WTC11 (cell line): ENCODE data around the gene SCN9A. TPM values are rescaled to one million over a fixed set of nuclear protein-coding genes. Genes with fewer than 3 reads are reported as not detected.

Experiments used
- ATAC-seq: fragments of 200-7000 bp; cut with Tn5 transposase; 2 replicates; pipeline ENCODE4 v1.10.0; 2021; ENCODE audit warnings: mild to moderate bottlenecking, moderate library complexity
- Bru-seq: library from RNA; stranded (reverse); fragments of 400-500 nt; gene quantifications from one replicate; lab custom pipeline; 2021; lab: Mats Ljungman, UMichigan
- CTCF ChIA-PET: fragments of 300-600 bp; sonication (Branson Sonifier 250); formaldehyde crosslinking; loops from one replicate; lab custom pipeline; 2021; ENCODE audit warnings: antibody characterized with exemption; lab: Charles Lee
- POLR2A ChIA-PET: fragments of 350-600 bp; sonication (Branson Sonifier 250); formaldehyde crosslinking; loops from one replicate; lab custom pipeline; 2021; ENCODE audit warnings: antibody characterized with exemption; lab: Charles Lee
- DNase-seq: peaks from one replicate; pipeline ENCODE4 v3.0.0; 2021; ENCODE audit warnings: low spot score
- H3K27ac Mint-ChIP-seq: 2 replicates; pipeline ENCODE4 v1.8.0; 2021; ENCODE audit warnings: mixed read lengths
- H3K27me3 Mint-ChIP-seq: 2 replicates; pipeline ENCODE4 v1.8.0; 2021; ENCODE audit warnings: low read depth, mild to moderate bottlenecking, moderate library complexity, mixed read lengths
- H3K36me3 Mint-ChIP-seq: 2 replicates; pipeline ENCODE4 v1.8.0; 2021; ENCODE audit warnings: mixed read lengths
- H3K4me1 Mint-ChIP-seq: 2 replicates; pipeline ENCODE4 v1.8.0; 2022; ENCODE audit warnings: mixed read lengths
- H3K4me3 Mint-ChIP-seq: 2 replicates; pipeline ENCODE4 v1.8.0; 2021; ENCODE audit warnings: mild to moderate bottlenecking, moderate library complexity, mixed read lengths
- H3K9me3 Mint-ChIP-seq: 2 replicates; pipeline ENCODE4 v1.8.0; 2021; ENCODE audit warnings: mixed read lengths
- CREB1 ChIP-seq: sonication (generic); formaldehyde crosslinking; IDR thresholded peaks from 2 replicates; pipeline ENCODE4 v1.8.0; 2023; ENCODE audit warnings: mild to moderate bottlenecking, missing genetic modification reagents
- IRF2 ChIP-seq: sonication (generic); formaldehyde crosslinking; IDR thresholded peaks from 2 replicates; pipeline ENCODE4 v1.8.0; 2022; ENCODE audit warnings: low read depth, missing genetic modification reagents, borderline replicate concordance
- JAZF1 ChIP-seq: fragments of 250-450 bp; sonication (Bioruptor Pico); IDR thresholded peaks from 2 replicates; pipeline ENCODE4 v1.9.0; 2021; ENCODE audit warnings: moderate library complexity, mild to moderate bottlenecking, inconsistent platforms
- KAT7 ChIP-seq: sonication (generic); formaldehyde crosslinking; IDR thresholded peaks from 2 replicates; pipeline ENCODE4 v1.8.1; 2023; ENCODE audit warnings: missing genetic modification reagents, mild to moderate bottlenecking, borderline replicate concordance
- MXD4 ChIP-seq: fragments of 250-450 bp; sonication (Bioruptor Pico); IDR thresholded peaks from 2 replicates; pipeline ENCODE4 v1.8.0; 2021; ENCODE audit warnings: mild to moderate bottlenecking, moderate library complexity, borderline replicate concordance
- NFATC4 ChIP-seq: fragments of 250-450 bp; sonication (Bioruptor Pico); IDR thresholded peaks from 2 replicates; pipeline ENCODE4 v1.9.0; 2021; ENCODE audit warnings: mild to moderate bottlenecking
- PRRX2 ChIP-seq: fragments of 250-450 bp; sonication (Bioruptor Pico); IDR thresholded peaks from 2 replicates; pipeline ENCODE4 v1.8.0; 2021; ENCODE audit warnings: mild to moderate bottlenecking
- SMAD3 ChIP-seq: sonication (generic); formaldehyde crosslinking; IDR thresholded peaks from 2 replicates; pipeline ENCODE4 v1.8.0; 2022; ENCODE audit warnings: missing genetic modification reagents, mild to moderate bottlenecking, borderline replicate concordance
- SP1 ChIP-seq: sonication (generic); formaldehyde crosslinking; conservative IDR thresholded peaks from 2 replicates; pipeline ENCODE4 v1.8.1; 2022; ENCODE audit warnings: missing genetic modification reagents
- TEAD4 ChIP-seq: sonication (generic); formaldehyde crosslinking; IDR thresholded peaks from 2 replicates; pipeline ENCODE4 v1.8.0; 2022; ENCODE audit warnings: mild to moderate bottlenecking, missing genetic modification reagents
- ZBTB21 ChIP-seq: sonication (generic); formaldehyde crosslinking; IDR thresholded peaks from 2 replicates; pipeline ENCODE4 v1.8.1; 2023; ENCODE audit warnings: mild to moderate bottlenecking, missing genetic modification reagents, borderline replicate concordance
- long read RNA-seq, 3 experiments: library from RNA in 1 of 3; library from capped mRNA in 1 of 3; library from polyadenylated mRNA in 1 of 3; unstranded in 2 of 3; stranded (forward) in 1 of 3; transcript quantifications; one replicate each; pipeline ENCODE4 v2.0.0, GENCODE V29; 2021
- total RNA-seq: library from RNA; stranded (reverse); gene quantifications from 3 replicates; pipeline ENCODE4 v1.2.3, GENCODE V29; 2021
- TF ChIP-seq, protein P1 (sequence below): sonication (generic); formaldehyde crosslinking; IDR thresholded peaks from 2 replicates; pipeline ENCODE4 v1.8.1; 2023; ENCODE audit warnings: mild to moderate bottlenecking, missing genetic modification reagents
- TF ChIP-seq, protein P2 (sequence below): sonication (generic); formaldehyde crosslinking; IDR thresholded peaks from 2 replicates; pipeline ENCODE4 v1.8.0; 2023; ENCODE audit warnings: missing genetic modification reagents
- TF ChIP-seq, protein P3 (sequence below): sonication (generic); formaldehyde crosslinking; IDR thresholded peaks from 2 replicates; pipeline ENCODE4 v1.8.0; 2022; ENCODE audit warnings: mild to moderate bottlenecking, missing genetic modification reagents
- TF ChIP-seq, protein P4 (sequence below): sonication (generic); formaldehyde crosslinking; IDR thresholded peaks from 2 replicates; pipeline ENCODE4 v1.8.1; 2023; ENCODE audit warnings: mild to moderate bottlenecking, missing genetic modification reagents
- TF ChIP-seq, protein P5 (sequence below): fragments of 250-450 bp; sonication (Bioruptor Pico); IDR thresholded peaks from 2 replicates; pipeline ENCODE4 v2.1.2; 2022; ENCODE audit warnings: mild to moderate bottlenecking, moderate library complexity
- TF ChIP-seq, protein P6 (sequence below): sonication (generic); formaldehyde crosslinking; IDR thresholded peaks from 2 replicates; pipeline ENCODE4 v1.8.1; 2023; ENCODE audit warnings: mild to moderate bottlenecking, moderate library complexity, missing genetic modification reagents
- TF ChIP-seq, protein P7 (sequence below): sonication (generic); formaldehyde crosslinking; IDR thresholded peaks from 2 replicates; pipeline ENCODE4 v1.8.1; 2023; ENCODE audit warnings: mild to moderate bottlenecking, missing genetic modification reagents, moderate library complexity
- TF ChIP-seq, protein P8 (sequence below): sonication (generic); formaldehyde crosslinking; IDR thresholded peaks from 2 replicates; pipeline ENCODE4 v1.8.1; 2023; ENCODE audit warnings: mild to moderate bottlenecking, missing genetic modification reagents, borderline replicate concordance

SCN9A gene
- total RNA-seq, result 7.3 to 9.8 TPM (median 8.2 TPM) in 3 replicates
- percentile 59 among the genes with signal in this experiment for Bru-seq, nascent RNA
- long read RNA-seq, experiment 1, full-length matches to known transcripts, result 6 of 33 reads
- long read RNA-seq, experiment 1, partial matches to known transcripts, result 16 of 33 reads
- long read RNA-seq, experiment 1, other reads (novel, unspliced or antisense), result 11 of 33 reads
- long read RNA-seq, experiment 2, partial matches to known transcripts, result 1 of 10 reads
- long read RNA-seq, experiment 2, other reads (novel, unspliced or antisense), result 9 of 10 reads
- long read RNA-seq, experiment 3, partial matches to known transcripts, result 0 of 2 reads
- long read RNA-seq, experiment 3, other reads (novel, unspliced or antisense), result 2 of 2 reads

DNA sequence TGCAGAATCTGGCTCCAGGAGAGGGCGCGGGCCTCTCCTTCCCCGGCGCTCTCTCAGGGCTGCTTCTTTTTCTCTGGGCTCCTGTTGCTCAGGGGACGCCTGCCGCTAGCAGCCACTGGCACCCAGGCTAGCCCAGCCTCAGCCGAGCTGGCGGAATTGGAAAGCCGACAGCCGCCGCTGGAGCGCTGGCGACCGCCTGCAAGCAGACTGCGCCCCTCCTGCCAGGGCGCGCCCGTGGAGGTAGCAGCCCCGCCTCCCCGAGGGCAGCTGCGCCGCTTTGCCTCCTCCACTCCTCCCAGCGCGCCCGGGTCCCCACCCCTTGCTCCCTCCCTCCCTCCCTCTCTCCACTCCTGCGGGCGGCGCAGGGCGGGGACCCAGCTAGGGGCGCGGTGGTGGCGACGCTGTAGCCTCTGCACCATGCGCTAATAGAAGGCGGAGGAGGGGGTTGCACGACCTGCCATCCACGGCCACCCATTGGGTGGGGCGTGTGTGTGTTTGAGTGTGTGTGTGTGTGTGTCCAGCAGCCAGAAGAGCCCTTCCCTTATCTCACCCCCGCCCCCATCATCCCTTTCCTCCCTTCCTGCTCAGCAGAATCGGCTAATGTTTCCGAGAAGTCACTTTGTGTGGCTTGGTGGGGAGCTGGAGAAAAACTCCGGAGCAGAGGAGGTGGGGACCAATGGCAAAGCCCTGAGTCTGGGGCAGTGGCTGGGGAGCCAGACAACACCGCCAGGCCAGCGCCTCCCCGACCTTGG, at the start of gene SCN9A:
SCN9A (minus strand) TSS at position 209 of the 752 bp plus-strand sequence. CDS start 64,188 bp downstream, outside the sequence.
- peak within 1 kb of the TSS; percentile 92 for H3K4me3 Mint-ChIP-seq
- H3K4me1 Mint-ChIP-seq, result peaks cover 42% of the 10 kb centered on the region
- H3K27ac Mint-ChIP-seq, result peak within 1 kb of the TSS; percentile 66
- no peaks in the 10 kb centered on the region for H3K27me3 Mint-ChIP-seq
- DNase-seq (peak; percentile 89), ATAC-seq (peak; percentile 89)
- no peaks in the 10 kb centered on the region for H3K9me3 Mint-ChIP-seq
- no peaks in the 10 kb centered on the region for H3K36me3 Mint-ChIP-seq
- POLR2A ChIA-PET, result interaction anchor here (0.6 kb wide), 1 partner anchor 128 kb away, joined by 3 read pairs; no protein-coding TSS in a partner anchor
- CTCF ChIA-PET, result interaction anchor here (0.6 to 2.5 kb wide), 9 partner anchors 9 to 194 kb away, joined by 3 to 13 read pairs (median 6); no protein-coding TSS in a partner anchor
- TF ChIP-seq SMAD3, result peak; percentile 77; the same call in 1 of the 2 replicates
- no peak for TF ChIP-seq CREB1
- TF ChIP-seq MXD4, result no peak
- TF ChIP-seq, protein P1, sequence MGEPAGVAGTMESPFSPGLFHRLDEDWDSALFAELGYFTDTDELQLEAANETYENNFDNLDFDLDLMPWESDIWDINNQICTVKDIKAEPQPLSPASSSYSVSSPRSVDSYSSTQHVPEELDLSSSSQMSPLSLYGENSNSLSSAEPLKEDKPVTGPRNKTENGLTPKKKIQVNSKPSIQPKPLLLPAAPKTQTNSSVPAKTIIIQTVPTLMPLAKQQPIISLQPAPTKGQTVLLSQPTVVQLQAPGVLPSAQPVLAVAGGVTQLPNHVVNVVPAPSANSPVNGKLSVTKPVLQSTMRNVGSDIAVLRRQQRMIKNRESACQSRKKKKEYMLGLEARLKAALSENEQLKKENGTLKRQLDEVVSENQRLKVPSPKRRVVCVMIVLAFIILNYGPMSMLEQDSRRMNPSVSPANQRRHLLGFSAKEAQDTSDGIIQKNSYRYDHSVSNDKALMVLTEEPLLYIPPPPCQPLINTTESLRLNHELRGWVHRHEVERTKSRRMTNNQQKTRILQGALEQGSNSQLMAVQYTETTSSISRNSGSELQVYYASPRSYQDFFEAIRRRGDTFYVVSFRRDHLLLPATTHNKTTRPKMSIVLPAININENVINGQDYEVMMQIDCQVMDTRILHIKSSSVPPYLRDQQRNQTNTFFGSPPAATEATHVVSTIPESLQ (CRISPR knock-in tag), result no peak
- TF ChIP-seq, protein P2, sequence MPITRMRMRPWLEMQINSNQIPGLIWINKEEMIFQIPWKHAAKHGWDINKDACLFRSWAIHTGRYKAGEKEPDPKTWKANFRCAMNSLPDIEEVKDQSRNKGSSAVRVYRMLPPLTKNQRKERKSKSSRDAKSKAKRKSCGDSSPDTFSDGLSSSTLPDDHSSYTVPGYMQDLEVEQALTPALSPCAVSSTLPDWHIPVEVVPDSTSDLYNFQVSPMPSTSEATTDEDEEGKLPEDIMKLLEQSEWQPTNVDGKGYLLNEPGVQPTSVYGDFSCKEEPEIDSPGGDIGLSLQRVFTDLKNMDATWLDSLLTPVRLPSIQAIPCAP (CRISPR knock-in tag), result no peak
- TF ChIP-seq, protein P3, sequence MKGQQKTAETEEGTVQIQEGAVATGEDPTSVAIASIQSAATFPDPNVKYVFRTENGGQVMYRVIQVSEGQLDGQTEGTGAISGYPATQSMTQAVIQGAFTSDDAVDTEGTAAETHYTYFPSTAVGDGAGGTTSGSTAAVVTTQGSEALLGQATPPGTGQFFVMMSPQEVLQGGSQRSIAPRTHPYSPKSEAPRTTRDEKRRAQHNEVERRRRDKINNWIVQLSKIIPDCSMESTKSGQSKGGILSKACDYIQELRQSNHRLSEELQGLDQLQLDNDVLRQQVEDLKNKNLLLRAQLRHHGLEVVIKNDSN (CRISPR knock-in tag), result no peak
- no peak for TF ChIP-seq PRRX2 (CRISPR knock-in tag)
- TF ChIP-seq ZBTB21 (CRISPR knock-in tag), result no peak
- TF ChIP-seq, protein P4, sequence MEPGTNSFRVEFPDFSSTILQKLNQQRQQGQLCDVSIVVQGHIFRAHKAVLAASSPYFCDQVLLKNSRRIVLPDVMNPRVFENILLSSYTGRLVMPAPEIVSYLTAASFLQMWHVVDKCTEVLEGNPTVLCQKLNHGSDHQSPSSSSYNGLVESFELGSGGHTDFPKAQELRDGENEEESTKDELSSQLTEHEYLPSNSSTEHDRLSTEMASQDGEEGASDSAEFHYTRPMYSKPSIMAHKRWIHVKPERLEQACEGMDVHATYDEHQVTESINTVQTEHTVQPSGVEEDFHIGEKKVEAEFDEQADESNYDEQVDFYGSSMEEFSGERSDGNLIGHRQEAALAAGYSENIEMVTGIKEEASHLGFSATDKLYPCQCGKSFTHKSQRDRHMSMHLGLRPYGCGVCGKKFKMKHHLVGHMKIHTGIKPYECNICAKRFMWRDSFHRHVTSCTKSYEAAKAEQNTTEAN, result 0 out of 2 replicates have a peak, but pooled peaks have one; percentile 51
- TF ChIP-seq, protein P5, sequence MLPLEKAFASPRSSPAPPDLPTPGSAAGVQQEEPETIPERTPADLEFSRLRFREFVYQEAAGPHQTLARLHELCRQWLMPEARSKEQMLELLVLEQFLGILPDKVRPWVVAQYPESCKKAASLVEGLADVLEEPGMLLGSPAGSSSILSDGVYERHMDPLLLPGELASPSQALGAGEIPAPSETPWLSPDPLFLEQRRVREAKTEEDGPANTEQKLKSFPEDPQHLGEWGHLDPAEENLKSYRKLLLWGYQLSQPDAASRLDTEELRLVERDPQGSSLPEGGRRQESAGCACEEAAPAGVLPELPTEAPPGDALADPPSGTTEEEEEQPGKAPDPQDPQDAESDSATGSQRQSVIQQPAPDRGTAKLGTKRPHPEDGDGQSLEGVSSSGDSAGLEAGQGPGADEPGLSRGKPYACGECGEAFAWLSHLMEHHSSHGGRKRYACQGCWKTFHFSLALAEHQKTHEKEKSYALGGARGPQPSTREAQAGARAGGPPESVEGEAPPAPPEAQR (CRISPR knock-in tag), result no peak
- TF ChIP-seq KAT7 (CRISPR knock-in tag), result peak; percentile 57; the same call in 1 of the 2 replicates
- TF ChIP-seq, protein P6, sequence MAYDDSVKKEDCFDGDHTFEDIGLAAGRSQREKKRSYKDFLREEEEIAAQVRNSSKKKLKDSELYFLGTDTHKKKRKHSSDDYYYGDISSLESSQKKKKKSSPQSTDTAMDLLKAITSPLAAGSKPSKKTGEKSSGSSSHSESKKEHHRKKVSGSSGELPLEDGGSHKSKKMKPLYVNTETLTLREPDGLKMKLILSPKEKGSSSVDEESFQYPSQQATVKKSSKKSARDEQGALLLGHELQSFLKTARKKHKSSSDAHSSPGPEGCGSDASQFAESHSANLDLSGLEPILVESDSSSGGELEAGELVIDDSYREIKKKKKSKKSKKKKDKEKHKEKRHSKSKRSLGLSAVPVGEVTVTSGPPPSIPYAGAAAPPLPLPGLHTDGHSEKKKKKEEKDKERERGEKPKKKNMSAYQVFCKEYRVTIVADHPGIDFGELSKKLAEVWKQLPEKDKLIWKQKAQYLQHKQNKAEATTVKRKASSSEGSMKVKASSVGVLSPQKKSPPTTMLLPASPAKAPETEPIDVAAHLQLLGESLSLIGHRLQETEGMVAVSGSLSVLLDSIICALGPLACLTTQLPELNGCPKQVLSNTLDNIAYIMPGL (CRISPR knock-in tag), result peak; percentile 59; the same call in 1 of the 2 replicates
- TF ChIP-seq IRF2 (CRISPR knock-in tag), result no peak
- TF ChIP-seq, protein P7, sequence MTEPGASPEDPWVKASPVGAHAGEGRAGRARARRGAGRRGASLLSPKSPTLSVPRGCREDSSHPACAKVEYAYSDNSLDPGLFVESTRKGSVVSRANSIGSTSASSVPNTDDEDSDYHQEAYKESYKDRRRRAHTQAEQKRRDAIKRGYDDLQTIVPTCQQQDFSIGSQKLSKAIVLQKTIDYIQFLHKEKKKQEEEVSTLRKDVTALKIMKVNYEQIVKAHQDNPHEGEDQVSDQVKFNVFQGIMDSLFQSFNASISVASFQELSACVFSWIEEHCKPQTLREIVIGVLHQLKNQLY, result no peak
- no peak for TF ChIP-seq NFATC4 (CRISPR knock-in tag)
- TF ChIP-seq TEAD4, result no peak
- no peak for TF ChIP-seq JAZF1 (CRISPR knock-in tag)
- TF ChIP-seq, protein P8, sequence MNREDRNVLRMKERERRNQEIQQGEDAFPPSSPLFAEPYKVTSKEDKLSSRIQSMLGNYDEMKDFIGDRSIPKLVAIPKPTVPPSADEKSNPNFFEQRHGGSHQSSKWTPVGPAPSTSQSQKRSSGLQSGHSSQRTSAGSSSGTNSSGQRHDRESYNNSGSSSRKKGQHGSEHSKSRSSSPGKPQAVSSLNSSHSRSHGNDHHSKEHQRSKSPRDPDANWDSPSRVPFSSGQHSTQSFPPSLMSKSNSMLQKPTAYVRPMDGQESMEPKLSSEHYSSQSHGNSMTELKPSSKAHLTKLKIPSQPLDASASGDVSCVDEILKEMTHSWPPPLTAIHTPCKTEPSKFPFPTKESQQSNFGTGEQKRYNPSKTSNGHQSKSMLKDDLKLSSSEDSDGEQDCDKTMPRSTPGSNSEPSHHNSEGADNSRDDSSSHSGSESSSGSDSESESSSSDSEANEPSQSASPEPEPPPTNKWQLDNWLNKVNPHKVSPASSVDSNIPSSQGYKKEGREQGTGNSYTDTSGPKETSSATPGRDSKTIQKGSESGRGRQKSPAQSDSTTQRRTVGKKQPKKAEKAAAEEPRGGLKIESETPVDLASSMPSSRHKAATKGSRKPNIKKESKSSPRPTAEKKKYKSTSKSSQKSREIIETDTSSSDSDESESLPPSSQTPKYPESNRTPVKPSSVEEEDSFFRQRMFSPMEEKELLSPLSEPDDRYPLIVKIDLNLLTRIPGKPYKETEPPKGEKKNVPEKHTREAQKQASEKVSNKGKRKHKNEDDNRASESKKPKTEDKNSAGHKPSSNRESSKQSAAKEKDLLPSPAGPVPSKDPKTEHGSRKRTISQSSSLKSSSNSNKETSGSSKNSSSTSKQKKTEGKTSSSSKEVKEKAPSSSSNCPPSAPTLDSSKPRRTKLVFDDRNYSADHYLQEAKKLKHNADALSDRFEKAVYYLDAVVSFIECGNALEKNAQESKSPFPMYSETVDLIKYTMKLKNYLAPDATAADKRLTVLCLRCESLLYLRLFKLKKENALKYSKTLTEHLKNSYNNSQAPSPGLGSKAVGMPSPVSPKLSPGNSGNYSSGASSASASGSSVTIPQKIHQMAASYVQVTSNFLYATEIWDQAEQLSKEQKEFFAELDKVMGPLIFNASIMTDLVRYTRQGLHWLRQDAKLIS (CRISPR knock-in tag), result no peak
- peak; percentile 64 for TF ChIP-seq SP1 (CRISPR knock-in tag)
